ENCODE measurements around the gene MIEF2.

Gene MIEF2

DNA sequence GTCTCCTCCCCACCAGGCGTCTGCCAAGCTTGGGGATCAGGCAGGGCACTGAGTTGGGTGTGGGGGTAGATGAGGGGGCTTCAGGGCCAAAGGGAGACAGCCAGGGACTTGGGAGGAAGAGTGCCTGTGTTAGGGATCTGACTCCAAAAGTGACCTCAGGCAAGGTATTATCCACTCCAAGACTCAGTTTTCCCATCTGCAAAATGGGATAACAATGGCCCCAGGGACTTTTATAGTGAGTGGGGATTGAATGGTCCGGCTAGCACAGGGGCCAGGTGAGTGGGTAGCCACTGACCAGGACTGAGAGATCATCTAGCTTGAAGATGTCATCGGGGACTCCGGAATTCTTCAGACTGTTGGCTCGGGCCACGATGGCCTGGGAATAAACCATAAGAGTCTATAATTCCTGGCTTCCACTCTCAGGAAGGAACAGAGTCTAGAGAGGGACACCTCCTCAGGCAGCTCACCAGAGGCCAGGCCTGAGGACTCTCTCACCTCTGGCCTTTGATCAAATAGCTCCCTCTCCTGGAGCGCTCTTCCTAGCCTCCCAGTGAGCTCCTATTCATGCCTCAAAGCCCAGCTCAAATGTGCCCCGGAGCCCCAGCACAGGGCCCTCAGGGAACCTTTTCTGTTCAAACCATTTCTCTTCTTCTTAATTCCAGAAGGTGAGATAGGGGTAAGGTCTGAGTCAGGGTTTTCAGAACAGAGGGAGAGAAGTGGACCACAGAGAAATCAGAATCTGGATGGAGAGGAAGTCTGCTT, 5.4 kb upstream of the MIEF2 start:
- TF ChIP-seq CTCF (IDR thresholded peaks at IDR 0.05; ENCODE audit: low read depth, low read length, missing control alignments): no peak
- in situ Hi-C loops (cut with HindIII; ENCODE audit: low sequenced_read_pairs): no loop called here
- no peak overlapping the region for H3K4me3 ChIP-seq (ENCODE audit: low read depth, low read length)
- no peak for DNase-seq (ENCODE audit: low read depth)

DNA sequence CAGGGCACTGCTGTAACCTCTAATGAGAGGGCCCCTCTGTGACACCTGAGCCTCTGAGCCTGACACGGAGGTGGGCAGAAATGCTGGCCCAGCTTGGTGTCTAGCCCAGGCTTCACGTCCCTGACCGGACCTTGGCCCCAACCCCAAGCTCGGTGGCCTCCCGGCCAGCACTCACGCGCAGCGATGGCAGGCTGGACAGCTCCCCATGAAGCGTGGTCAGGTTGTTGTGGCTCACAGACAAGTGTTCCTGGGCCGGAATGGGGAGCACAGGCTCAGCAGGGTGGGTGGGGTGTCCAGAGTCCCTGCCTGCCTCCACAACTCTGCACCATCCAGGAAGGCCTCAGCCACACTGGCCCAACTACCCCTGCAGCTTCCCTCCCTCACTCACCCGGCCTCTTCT, 4.1 kb upstream of the MIEF2 start:
- no peak for DNase-seq (ENCODE audit: low read depth)
- in situ Hi-C loops (cut with HindIII; ENCODE audit: low sequenced_read_pairs): no loop called here
- no peak overlapping the region for H3K4me3 ChIP-seq (ENCODE audit: low read depth, low read length)
- TF ChIP-seq CTCF (IDR thresholded peaks at IDR 0.05; ENCODE audit: low read depth, low read length, missing control alignments): no peak

DNA sequence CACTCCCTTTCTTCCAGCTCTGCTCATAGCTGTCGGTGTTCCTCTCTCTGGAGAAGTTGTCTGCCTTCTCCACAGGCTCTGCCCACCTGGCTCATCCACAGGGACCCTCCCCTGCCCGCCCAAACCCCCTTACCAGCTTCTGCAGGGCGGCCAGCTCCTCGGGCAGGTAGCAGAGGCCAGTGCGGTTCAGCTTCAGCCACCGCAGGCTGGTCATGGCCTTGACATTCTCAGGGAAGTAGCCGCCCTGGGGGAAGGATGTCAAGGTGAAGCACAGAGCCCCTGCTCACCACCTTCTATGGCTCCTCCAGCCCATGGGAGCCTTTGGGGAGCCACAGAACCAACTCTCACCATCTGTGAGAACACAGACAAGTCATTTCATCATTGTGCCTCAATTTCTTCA, 3.7 kb upstream of the MIEF2 start:
- peak overlapping the region; percentile 93 for H3K4me3 ChIP-seq (ENCODE audit: low read depth, low read length)
- no peak for TF ChIP-seq CTCF (IDR thresholded peaks at IDR 0.05; ENCODE audit: low read depth, low read length, missing control alignments)
- DNase-seq (ENCODE audit: low read depth): no peak
- in situ Hi-C loops (cut with HindIII; ENCODE audit: low sequenced_read_pairs): no loop called here

GRCh38 chr17:18257268-18257981, 3.0 kb upstream of the MIEF2 start:
- DNase-seq (ENCODE audit: low read depth): no peak
- in situ Hi-C loops (cut with HindIII; ENCODE audit: low sequenced_read_pairs): no loop called here
- peak overlapping the region; percentile 93 for H3K4me3 ChIP-seq (ENCODE audit: low read depth, low read length)
- TF ChIP-seq CTCF (IDR thresholded peaks at IDR 0.05; ENCODE audit: low read depth, low read length, missing control alignments): no peak

DNA sequence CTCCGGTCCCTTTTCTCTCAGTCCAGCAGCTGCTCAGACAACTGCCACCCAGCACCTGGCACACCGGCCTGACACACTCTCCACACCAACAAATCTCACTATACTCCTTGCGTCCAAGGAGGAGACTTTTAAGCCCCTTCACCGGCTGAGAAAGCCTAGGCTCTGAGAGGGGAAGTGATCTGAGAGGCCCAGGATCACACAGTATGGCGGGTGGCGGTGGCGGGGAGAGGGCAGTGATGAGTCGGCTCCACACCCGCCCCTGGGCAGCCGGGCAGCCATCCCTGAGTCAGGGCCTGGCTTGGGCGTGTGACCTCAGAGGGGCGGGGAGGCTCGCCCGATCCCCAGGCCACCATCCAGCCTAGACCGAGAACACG, 2.5 kb upstream of the MIEF2 start:
- TF ChIP-seq CTCF (IDR thresholded peaks at IDR 0.05; ENCODE audit: low read depth, low read length, missing control alignments): no peak
- no peak for DNase-seq (ENCODE audit: low read depth)
- peak overlapping the region; percentile 93 for H3K4me3 ChIP-seq (ENCODE audit: low read depth, low read length)
- in situ Hi-C loops (cut with HindIII; ENCODE audit: low sequenced_read_pairs): no loop called here

- no peak for TF ChIP-seq CTCF (IDR thresholded peaks at IDR 0.05; ENCODE audit: low read depth, low read length, missing control alignments)
- in situ Hi-C loops (cut with HindIII; ENCODE audit: low sequenced_read_pairs): no loop called here
- no peak for DNase-seq (ENCODE audit: low read depth)
- peak within 1 kb of the TSS; percentile 93 for H3K4me3 ChIP-seq (ENCODE audit: low read depth, low read length)
Observed at GRCh38 chr17:18258356-18259038, 2.0 kb upstream of the MIEF2 start, which contains the start of gene FLII. FLII (minus strand) TSS chr17:18258738; CDS start chr17:18258690, 48 bp downstream.
